ENCODE results near the gene METTL22. TPM values are rescaled to one million over a fixed set of nuclear protein-coding genes. Genes with fewer than 3 reads are reported as not detected.

METTL22 gene
- total and polyA plus RNA-seq, 2 donors (not counting 3 experiments of a cell fraction or from before 2014, with no cell fraction given): 42.0 to 52.6 TPM

DNA sequence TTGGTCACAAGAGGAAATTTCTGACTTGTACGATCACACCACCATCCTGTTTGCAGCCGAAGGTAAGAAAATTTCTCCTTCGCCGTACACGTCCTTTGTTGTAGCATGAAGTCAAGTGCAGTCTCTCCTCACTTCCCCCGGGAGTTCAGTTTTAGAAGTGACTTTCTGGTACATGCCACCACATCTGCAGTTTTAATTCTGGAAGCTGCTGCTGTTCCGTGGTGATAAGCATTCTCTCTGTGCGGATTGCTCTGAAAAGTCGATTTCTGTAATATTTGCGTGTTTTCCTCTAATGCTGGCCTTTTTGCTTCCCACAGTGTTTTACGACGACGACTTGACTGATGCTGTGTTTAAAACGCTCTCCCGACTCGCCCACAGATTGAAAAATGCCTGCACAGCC lies 20.6 kb downstream of the METTL22 start:
- Histone ChIP-seq H3K27ac (ENCODE audit: insufficient read depth, low read depth, low read length) (no peak overlapping the region), H3K9me3 (replicated peaks; ENCODE audit: control insufficient read depth, insufficient read depth, low read length) (no peaks in the 10 kb centered on the region), H4K20me1 (replicated peaks; ENCODE audit: control insufficient read depth, extremely low read depth, insufficient read depth, low read length) (no peaks in the 10 kb centered on the region), H3K4me3 (replicated peaks in 1 of 3; ENCODE audit: insufficient read depth in 1 of 3, low read depth in 1 of 3, low read length in 3 of 3) (no peak overlapping the region), H3K79me2 (ENCODE audit: control insufficient read depth, insufficient read depth, low read length) (no peaks in the 10 kb centered on the region), H3K27me3 (ENCODE audit: control insufficient read depth in 2 of 2, insufficient read depth in 2 of 2, low read length in 2 of 2) (no peaks in the 10 kb centered on the region), H3K4me1 (ENCODE audit: control insufficient read depth, extremely low read depth, insufficient read depth, low read length) (no peaks in the 10 kb centered on the region), H3K9ac (replicated peaks; ENCODE audit: extremely low read depth, insufficient read depth, low read length) (no peak overlapping the region), H3K9me1 (replicated peaks; ENCODE audit: control insufficient read depth, extremely low read depth, insufficient read depth, low read length) (no peaks in the 10 kb centered on the region), H3K4me2 (ENCODE audit: insufficient read depth, low read length) (no peak overlapping the region), H3K36me3 (ENCODE audit: control insufficient read depth in 2 of 2, extremely low read depth in 1 of 2, insufficient read depth in 2 of 2, low read length in 2 of 2) (peaks cover 24 to 65% of the 10 kb centered on the region in 2 experiments), H2AFZ (ENCODE audit: low read depth, low read length) (no peak overlapping the region)
- ChIA-PET POLR2A (no interaction called here), CTCF (interaction anchor here (2.2 kb wide), 1 partner anchor 10 kb away, joined by 8 read pairs; no protein-coding TSS in a partner anchor)
- TF ChIP-seq JUN (IDR thresholded peaks at IDR 0.05; ENCODE audit: borderline replicate concordance, insufficient read depth, insufficient read length, low read depth) (no peak), EZH2 (IDR thresholded peaks at IDR 0.05; ENCODE audit: borderline replicate concordance, low read depth, low read length, severe bottlenecking) (no peak), FOS (IDR thresholded peaks at IDR 0.05; ENCODE audit: borderline replicate concordance, insufficient read depth, low read length) (no peak), POLR2A (IDR thresholded peaks at IDR 0.05; ENCODE audit: low read depth, low read length) (no peak), POLR2AphosphoS5 (IDR thresholded peaks at IDR 0.05; ENCODE audit: insufficient read depth, low read depth, low read length) (no peak), MYC (IDR thresholded peaks at IDR 0.05; ENCODE audit: low read depth, low read length) (no peak), GATA2 (IDR thresholded peaks at IDR 0.05; ENCODE audit: insufficient read depth, insufficient read length, low read depth, low read length) (no peak)
- TF ChIP-seq, protein P1, sequence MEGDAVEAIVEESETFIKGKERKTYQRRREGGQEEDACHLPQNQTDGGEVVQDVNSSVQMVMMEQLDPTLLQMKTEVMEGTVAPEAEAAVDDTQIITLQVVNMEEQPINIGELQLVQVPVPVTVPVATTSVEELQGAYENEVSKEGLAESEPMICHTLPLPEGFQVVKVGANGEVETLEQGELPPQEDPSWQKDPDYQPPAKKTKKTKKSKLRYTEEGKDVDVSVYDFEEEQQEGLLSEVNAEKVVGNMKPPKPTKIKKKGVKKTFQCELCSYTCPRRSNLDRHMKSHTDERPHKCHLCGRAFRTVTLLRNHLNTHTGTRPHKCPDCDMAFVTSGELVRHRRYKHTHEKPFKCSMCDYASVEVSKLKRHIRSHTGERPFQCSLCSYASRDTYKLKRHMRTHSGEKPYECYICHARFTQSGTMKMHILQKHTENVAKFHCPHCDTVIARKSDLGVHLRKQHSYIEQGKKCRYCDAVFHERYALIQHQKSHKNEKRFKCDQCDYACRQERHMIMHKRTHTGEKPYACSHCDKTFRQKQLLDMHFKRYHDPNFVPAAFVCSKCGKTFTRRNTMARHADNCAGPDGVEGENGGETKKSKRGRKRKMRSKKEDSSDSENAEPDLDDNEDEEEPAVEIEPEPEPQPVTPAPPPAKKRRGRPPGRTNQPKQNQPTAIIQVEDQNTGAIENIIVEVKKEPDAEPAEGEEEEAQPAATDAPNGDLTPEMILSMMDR (IDR thresholded peaks at IDR 0.05; ENCODE audit: extremely low read depth in 1 of 2, insufficient read depth in 1 of 2, low read depth in 1 of 2, low read length in 2 of 2): no peak
- TF ChIP-seq, protein P2, sequence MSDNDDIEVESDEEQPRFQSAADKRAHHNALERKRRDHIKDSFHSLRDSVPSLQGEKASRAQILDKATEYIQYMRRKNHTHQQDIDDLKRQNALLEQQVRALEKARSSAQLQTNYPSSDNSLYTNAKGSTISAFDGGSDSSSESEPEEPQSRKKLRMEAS (IDR thresholded peaks at IDR 0.05; ENCODE audit: insufficient read depth, insufficient read length): no peak
- intact Hi-C loops (cut with micrococcal nuclease): no loop called here
- dilution Hi-C loops (cut with MboI; ENCODE audit: extremely low pct_ligation_motif_present, low sequenced_read_pairs): no loop called here
- no peak for DNase-seq (ENCODE audit: low read depth, low spot score)
- BruUV-seq (replicated peaks): no TSS peak
- no peak for FAIRE-seq
